ENCODE results near the gene NVL. TPM values are rescaled to one million over a fixed set of nuclear protein-coding genes. Genes with fewer than 3 reads are reported as not detected.

Gene NVL
- total RNA-seq, 1 experiment from 2014 or later: 33.4 TPM

- POLR2A ChIA-PET: no interaction called here
- CTCF ChIA-PET: interaction anchor here (0.6 kb wide), 1 partner anchor 224 kb away, joined by 3 read pairs; no protein-coding TSS in a partner anchor
Observed at GRCh38 chr1:224177356-224177999, 152.5 kb downstream of the NVL start.

More at GRCh38 chr1:224177356-224177999, 152.5 kb downstream of the NVL start:
- TF ChIP-seq AR (CRISPR knock-in tag; IDR thresholded peaks at IDR 0.05) (no peak), TP53 (CRISPR knock-in tag; IDR thresholded peaks at IDR 0.05) (no peak), ZNF317 (CRISPR knock-in tag; IDR thresholded peaks at IDR 0.05; ENCODE audit: borderline replicate concordance, low read depth) (no peak), E2F5 (CRISPR knock-in tag; IDR thresholded peaks at IDR 0.05) (no peak), ATF2 (CRISPR knock-in tag; IDR thresholded peaks at IDR 0.05; ENCODE audit: borderline replicate concordance, low read depth) (no peak), TCF7 (CRISPR knock-in tag; IDR thresholded peaks at IDR 0.05; ENCODE audit: low read depth) (no peak)
- H3K27ac Mint-ChIP-seq: no peak overlapping the region
- H3K4me3 Mint-ChIP-seq: no peak overlapping the region
- H3K9me3 Mint-ChIP-seq: no peaks in the 10 kb centered on the region
- peaks cover 4% of the 10 kb centered on the region for H3K27me3 Mint-ChIP-seq (ENCODE audit: low read depth)
- peaks cover 16% of the 10 kb centered on the region for H3K4me1 Mint-ChIP-seq
- no peaks in the 10 kb centered on the region for H3K36me3 Mint-ChIP-seq
- ATAC-seq: no peak
- no peak for DNase-seq (ENCODE audit: low spot score)

Small RNA genes lying within 50 kb of the gene (microRNA-seq; reads per million reads assigned to microRNA genes)
- gene MIR320B2 (ENCODE audit: borderline number of aligned reads): 3.1 reads per million

Other genes with a start within 250 kb of the NVL start
- 32.8 to 36.8 TPM (median 34.1 TPM) in 3 replicates for gene FBXO28, start 216.1 kb downstream of the NVL start, total RNA-seq (2021)
- gene DEGS1, start 146.9 kb downstream of the NVL start, total RNA-seq (2021): 30.2 to 31.6 TPM (median 30.7 TPM) in 3 replicates
- 64.3 to 77.8 TPM (median 66.0 TPM) in 3 replicates for gene CNIH4, start 26.7 kb upstream of the NVL start, total RNA-seq (2021)
- gene WDR26, start 104.6 kb upstream of the NVL start, total RNA-seq (2021): 64.9 to 66.1 TPM (median 65.3 TPM) in 3 replicates

Measured in WTC11 (cell line).